SU-DHL-6 (cell line): ENCODE results near the gene PGAP6.

ENCODE experiments used
- H2AFZ ChIP-seq: fragments of 200-600 bp; sonication (generic); 2 replicates; pipeline ENCODE4 v1.6.1; 2014; ENCODE audit warnings: low read depth, mild to moderate bottlenecking, moderate library complexity, mixed read lengths, antibody characterized with exemption, low read length; ENCODE audit not compliant: severe bottlenecking
- H3F3A ChIP-seq: fragments of 200-600 bp; shearing (Covaris generic); 2 replicates; pipeline ENCODE4 v1.6.0; 2016; ENCODE audit warnings: antibody characterized with exemption, mild to moderate bottlenecking; ENCODE audit not compliant: insufficient read depth
- H3K27ac ChIP-seq: fragments of 200-600 bp; sonication (generic); 2 replicates; pipeline ENCODE4 v1.5.1; 2016; ENCODE audit warnings: low read depth, mild to moderate bottlenecking, low read length, moderate library complexity, mixed read lengths
- H3K27me3 ChIP-seq: fragments of 200-600 bp; sonication (generic), shearing (Covaris generic); 2 replicates; pipeline ENCODE4 v1.6.0; 2014; ENCODE audit warnings: mild to moderate bottlenecking, low read length
- H3K36me3 ChIP-seq: fragments of 200-600 bp; sonication (generic); 2 replicates; pipeline ENCODE4 v1.6.1; 2014; ENCODE audit warnings: mild to moderate bottlenecking, low read length, mixed read lengths
- H3K4me2 ChIP-seq: fragments of 300-600, 200-600 bp; shearing (Covaris generic), sonication (generic); 2 replicates; pipeline ENCODE4 v1.6.0; 2014; ENCODE audit warnings: low read length, low read depth, mild to moderate bottlenecking; ENCODE audit not compliant: poor library complexity, severe bottlenecking
- H3K4me3 ChIP-seq: fragments of 200-600 bp; sonication (generic); 2 replicates; pipeline ENCODE4 v1.5.1; 2014; ENCODE audit warnings: antibody characterized with exemption, low read length, mild to moderate bottlenecking, mixed read lengths; ENCODE audit not compliant: insufficient read depth, poor library complexity, severe bottlenecking
- H3K79me2 ChIP-seq: fragments of 200-600 bp; sonication (generic); 2 replicates; pipeline ENCODE4 v1.6.1; 2014; ENCODE audit warnings: mild to moderate bottlenecking, low read length, moderate library complexity; ENCODE audit not compliant: insufficient read depth
- H3K9ac ChIP-seq: fragments of 200-600 bp; sonication (generic); 2 replicates; pipeline ENCODE4 v1.7.0; 2014; ENCODE audit warnings: mild to moderate bottlenecking, low read length
- H3K9me2 ChIP-seq: fragments of 200-600 bp; sonication (generic); replicated peaks from 2 replicates; pipeline ENCODE4 v1.6.1; 2014; ENCODE audit warnings: low read length; ENCODE audit not compliant: insufficient read depth
- H3K9me3 ChIP-seq: fragments of 200-600 bp; sonication (generic); 2 replicates; pipeline ENCODE4 v1.6.1; 2014; ENCODE audit warnings: low read length, mixed read lengths; ENCODE audit not compliant: insufficient read depth
- H4K20me1 ChIP-seq: fragments of 200-600 bp; sonication (generic); 2 replicates; pipeline ENCODE4 v1.6.1; 2014; ENCODE audit warnings: low read depth, mild to moderate bottlenecking, antibody characterized with exemption, low read length, moderate library complexity, mixed read lengths
- EZH2phosphoT487 ChIP-seq: fragments of 200-600 bp; sonication (generic), shearing (Covaris generic); conservative IDR thresholded peaks from 2 replicates; pipeline ENCODE4 v1.6.1; 2018; ENCODE audit warnings: mild to moderate bottlenecking, antibody characterized with exemption, low read length, moderate library complexity, mixed read lengths
- TF ChIP-seq, protein P1 (sequence below): fragments of 200-600 bp; sonication (generic); IDR thresholded peaks from one replicate; pipeline ENCODE4 v1.5.1; 2017; ENCODE audit warnings: antibody characterized with exemption, mild to moderate bottlenecking, low read length, moderate library complexity; ENCODE audit not compliant: insufficient read depth, poor library complexity, severe bottlenecking

The PGAP6 gene

DNA sequence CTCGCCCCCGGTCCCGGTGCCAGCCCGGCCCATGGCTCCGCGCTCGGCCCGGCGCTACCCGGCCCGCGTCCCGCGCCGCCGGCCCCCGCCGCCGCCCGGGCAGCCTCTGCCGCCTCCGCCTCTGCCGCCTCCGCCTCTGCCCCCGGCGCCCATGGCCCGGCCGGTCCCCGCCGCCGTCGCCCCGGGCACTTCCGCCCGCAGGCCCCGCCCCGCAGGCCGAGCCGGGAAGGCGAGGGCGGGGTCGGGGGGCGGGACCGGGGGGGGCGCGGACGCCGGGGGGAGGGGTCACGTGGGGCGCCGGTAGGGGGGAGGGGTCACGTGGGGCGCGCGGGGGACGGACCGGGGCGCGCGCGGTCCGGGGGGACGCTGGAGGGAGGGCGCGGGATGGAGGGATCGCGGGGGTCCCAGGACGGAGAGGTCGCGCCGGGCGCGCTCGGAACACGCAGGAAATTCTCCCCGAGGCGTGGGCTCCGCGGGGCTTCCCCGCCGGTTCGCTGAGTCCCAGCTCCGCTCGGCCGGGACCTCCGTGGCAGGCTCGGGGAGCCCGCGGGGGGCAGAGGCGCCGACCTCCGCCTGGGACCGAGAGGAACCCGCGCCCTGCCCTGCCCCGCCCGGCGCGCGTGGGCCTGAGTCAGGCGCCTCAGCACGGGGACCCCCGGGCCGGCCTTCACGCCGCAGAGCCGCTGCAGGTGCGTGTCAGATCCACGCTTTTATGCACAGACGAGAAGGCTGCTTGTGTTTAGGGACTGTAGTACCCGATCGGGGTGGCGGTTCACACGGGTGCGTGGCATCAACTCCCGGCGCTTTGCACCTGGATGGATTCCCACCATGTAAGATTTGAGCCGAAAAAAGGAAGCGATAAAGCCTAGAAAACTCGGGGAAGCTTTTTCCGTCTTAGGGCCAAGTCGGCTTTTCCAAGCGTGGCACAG lies at the start of gene PGAP6:
PGAP6 (minus strand) TSS at position 190 of the 929 bp plus-strand sequence; CDS start at position 33, 157 bp downstream.
- Histone ChIP-seq H3K9me3 (no peaks in the 10 kb centered on the region), H3F3A (peaks cover 11% of the 10 kb centered on the region), H3K27ac (peak within 1 kb of the TSS; percentile 59), H3K36me3 (no peaks in the 10 kb centered on the region), H3K4me3 (peak within 1 kb of the TSS; percentile 88), H3K27me3 (no peaks in the 10 kb centered on the region), H3K79me2 (peaks cover 3% of the 10 kb centered on the region; the same call in 1 of the 2 replicates), H3K4me2 (peak within 1 kb of the TSS; percentile 76), H4K20me1 (no peaks in the 10 kb centered on the region), H3K9ac (peak within 1 kb of the TSS; percentile 89), H2AFZ (peak within 1 kb of the TSS; percentile 66), H3K9me2 (no peaks in the 10 kb centered on the region)
- TF ChIP-seq, protein P1, sequence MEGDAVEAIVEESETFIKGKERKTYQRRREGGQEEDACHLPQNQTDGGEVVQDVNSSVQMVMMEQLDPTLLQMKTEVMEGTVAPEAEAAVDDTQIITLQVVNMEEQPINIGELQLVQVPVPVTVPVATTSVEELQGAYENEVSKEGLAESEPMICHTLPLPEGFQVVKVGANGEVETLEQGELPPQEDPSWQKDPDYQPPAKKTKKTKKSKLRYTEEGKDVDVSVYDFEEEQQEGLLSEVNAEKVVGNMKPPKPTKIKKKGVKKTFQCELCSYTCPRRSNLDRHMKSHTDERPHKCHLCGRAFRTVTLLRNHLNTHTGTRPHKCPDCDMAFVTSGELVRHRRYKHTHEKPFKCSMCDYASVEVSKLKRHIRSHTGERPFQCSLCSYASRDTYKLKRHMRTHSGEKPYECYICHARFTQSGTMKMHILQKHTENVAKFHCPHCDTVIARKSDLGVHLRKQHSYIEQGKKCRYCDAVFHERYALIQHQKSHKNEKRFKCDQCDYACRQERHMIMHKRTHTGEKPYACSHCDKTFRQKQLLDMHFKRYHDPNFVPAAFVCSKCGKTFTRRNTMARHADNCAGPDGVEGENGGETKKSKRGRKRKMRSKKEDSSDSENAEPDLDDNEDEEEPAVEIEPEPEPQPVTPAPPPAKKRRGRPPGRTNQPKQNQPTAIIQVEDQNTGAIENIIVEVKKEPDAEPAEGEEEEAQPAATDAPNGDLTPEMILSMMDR = no peak
- no peak for TF ChIP-seq EZH2phosphoT487

- Histone ChIP-seq H3K36me3 (no peaks in the 10 kb centered on the region), H3K9me2 (no peaks in the 10 kb centered on the region), H2AFZ (no peak overlapping the region), H3K79me2 (peaks cover 22% of the 10 kb centered on the region), H3K27me3 (no peaks in the 10 kb centered on the region), H3F3A (0 out of 2 replicates have a peak, but pooled peaks cover 8% of the 10 kb centered on the region), H3K4me2 (no peak overlapping the region), H3K4me3 (no peak overlapping the region), H3K27ac (no peak overlapping the region), H3K9ac (no peak overlapping the region), H4K20me1 (peaks cover 3% of the 10 kb centered on the region; the same call in 1 of the 2 replicates), H3K9me3 (no peaks in the 10 kb centered on the region)
- no peak for TF ChIP-seq EZH2phosphoT487
- TF ChIP-seq, protein P1 = no peak
Measured at GRCh38 chr16:430904-431303, 49.1 kb upstream of the PGAP6 start.

DNA sequence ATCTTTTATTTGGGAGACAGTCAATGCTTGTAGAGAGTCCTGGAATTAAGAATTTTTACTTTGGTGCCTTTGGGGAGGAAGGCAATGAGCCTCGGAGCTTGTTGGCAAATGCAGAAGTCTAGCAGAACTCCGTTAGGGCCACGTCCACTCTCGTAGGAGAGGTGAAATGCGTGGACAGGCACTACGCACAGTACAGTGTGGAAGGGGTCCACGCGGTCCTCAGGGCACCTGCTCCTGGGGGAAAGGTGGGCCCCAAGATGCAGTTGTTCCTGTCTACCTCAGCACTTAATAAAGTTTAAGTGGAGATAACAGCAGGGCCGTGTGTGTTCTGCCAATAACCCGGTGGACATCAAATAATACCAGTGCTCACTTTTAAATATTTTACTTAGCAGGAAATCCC lies 45.5 kb upstream of the PGAP6 start:
- peak overlapping the region; percentile 65 for H3K4me2 ChIP-seq
- no peaks in the 10 kb centered on the region for H3K27me3 ChIP-seq
- no peaks in the 10 kb centered on the region for H3K9me2 ChIP-seq
- no peaks in the 10 kb centered on the region for H3K9me3 ChIP-seq
- H3K4me3 ChIP-seq = peak overlapping the region; percentile 60
- no peak for TF ChIP-seq EZH2phosphoT487
- TF ChIP-seq, protein P1 = no peak
- no peak overlapping the region for H2AFZ ChIP-seq
- peaks cover 22% of the 10 kb centered on the region for H3K79me2 ChIP-seq
- no peak overlapping the region for H3K27ac ChIP-seq
- H4K20me1 ChIP-seq = peaks cover 3% of the 10 kb centered on the region; the same call in 1 of the 2 replicates
- no peaks in the 10 kb centered on the region for H3K36me3 ChIP-seq
- H3K9ac ChIP-seq = peak overlapping the region; percentile 68
- 0 out of 2 replicates have a peak, but pooled peaks cover 8% of the 10 kb centered on the region for H3F3A ChIP-seq
